ENCODE results near the gene C1QTNF12. TPM values are rescaled to one million over a fixed set of nuclear protein-coding genes. Genes with fewer than 3 reads are reported as not detected.
A peak's percentile ranks its signal among the peaks of the same experiment; 100 is the strongest.

C1QTNF12 gene
- total RNA-seq, 3 donors from 2014 or later, result 21.5 to 54.0 (median 36.5) TPM

DNA sequence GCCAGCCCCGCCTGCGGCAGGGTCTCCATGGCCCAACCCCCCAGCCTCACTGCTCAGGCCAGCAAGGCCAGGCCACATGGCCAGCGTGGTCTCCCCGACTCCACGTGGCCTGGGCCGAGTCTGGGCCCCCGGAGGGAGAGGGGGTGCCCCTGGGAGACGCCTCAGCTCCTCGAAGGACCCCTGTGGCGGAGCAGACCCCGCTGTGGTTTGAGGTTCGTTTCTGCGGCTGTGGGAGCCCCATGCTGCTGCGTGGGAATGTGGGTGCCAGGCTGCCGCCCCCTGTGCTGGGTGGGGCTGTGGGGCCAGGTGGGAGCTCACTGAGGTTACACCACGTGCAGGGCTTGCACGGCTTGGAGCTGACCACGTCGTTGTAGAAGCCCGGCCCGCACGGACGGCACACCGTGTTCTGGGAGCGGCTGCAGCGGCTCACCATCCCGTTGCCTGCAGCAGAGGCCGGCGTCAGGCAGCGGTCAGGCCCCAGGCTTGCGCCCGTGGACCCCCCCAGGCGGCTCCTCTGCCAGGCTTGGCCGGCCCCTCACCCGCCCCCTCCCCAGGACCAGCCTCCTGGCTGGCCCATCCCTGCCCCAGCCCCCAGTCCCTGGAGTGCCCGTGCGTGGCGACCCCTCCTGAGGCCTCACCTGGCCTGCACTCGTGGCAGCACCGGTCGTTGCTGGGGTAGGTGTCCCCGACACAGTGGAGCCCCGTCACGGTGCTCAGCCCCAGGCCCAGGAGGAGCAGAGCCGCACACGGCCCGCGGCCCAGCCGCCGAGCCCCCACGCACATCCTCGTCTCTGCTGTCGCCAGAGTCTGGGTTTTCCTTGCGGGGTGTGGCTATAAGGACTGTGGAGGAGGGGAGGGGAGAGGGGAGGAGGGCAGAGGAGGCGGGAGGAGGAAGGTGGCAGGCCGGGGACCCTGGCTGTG is 32.9 kb downstream of the C1QTNF12 start, which contains the start of gene TNFRSF4:
Gene TNFRSF4 (minus strand): TSS at position 809 of the 921 bp plus-strand sequence. CDS start 26 bp downstream, at position 783.
- Histone ChIP-seq H3K4me1 (ENCODE audit: low read depth) (peaks cover 12% of the 10 kb centered on the region), H3K4me3 (no peak within 1 kb of the TSS), H3K36me3 (ENCODE audit: low read depth) (peaks cover 7% of the 10 kb centered on the region), H3K9me3 (no peaks in the 10 kb centered on the region)
- ATAC-seq, result peak; percentile 43
- peak in 2 of 3 donors; percentile 42 to 62 for DNase-seq
- TF ChIP-seq, protein P1, sequence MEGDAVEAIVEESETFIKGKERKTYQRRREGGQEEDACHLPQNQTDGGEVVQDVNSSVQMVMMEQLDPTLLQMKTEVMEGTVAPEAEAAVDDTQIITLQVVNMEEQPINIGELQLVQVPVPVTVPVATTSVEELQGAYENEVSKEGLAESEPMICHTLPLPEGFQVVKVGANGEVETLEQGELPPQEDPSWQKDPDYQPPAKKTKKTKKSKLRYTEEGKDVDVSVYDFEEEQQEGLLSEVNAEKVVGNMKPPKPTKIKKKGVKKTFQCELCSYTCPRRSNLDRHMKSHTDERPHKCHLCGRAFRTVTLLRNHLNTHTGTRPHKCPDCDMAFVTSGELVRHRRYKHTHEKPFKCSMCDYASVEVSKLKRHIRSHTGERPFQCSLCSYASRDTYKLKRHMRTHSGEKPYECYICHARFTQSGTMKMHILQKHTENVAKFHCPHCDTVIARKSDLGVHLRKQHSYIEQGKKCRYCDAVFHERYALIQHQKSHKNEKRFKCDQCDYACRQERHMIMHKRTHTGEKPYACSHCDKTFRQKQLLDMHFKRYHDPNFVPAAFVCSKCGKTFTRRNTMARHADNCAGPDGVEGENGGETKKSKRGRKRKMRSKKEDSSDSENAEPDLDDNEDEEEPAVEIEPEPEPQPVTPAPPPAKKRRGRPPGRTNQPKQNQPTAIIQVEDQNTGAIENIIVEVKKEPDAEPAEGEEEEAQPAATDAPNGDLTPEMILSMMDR (IDR thresholded peaks at IDR 0.05), result no peak
- intact Hi-C loops (cut with DNase I, micrococcal nuclease), result no loop called here

DNA sequence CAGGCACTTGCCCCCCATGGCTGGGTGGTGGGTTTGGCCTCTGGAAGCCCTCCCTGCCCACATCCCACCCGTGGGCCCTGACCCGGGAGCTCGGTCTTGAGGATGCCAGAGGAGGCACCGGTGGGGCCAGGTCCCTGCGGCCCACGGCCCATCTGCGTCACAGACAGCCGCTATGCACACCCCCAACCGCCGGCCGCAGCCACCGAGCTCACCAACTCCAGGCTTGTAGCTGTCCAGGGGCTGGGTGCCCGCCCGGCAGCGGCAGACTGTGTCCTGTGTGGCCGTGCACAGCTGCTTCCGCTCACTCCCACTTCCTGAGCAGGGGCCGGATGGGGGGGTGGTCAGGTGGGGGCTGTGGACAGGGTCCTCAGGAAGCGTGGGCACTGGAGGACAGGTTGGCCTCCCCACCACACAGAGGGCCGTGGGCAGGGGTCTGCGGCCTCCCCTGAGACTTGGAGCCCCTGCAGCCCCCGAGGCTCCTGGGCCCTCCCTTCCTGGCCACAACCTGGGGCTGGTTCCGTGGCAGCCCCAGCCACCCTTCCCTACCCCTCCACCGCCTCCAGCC is 33.7 kb downstream of the C1QTNF12 start:
- TF ChIP-seq, protein P1 (IDR thresholded peaks at IDR 0.05), result no peak
- Histone ChIP-seq H3K9me3 (no peaks in the 10 kb centered on the region), H3K36me3 (ENCODE audit: low read depth) (peaks cover 7% of the 10 kb centered on the region), H3K4me3 (no peak overlapping the region), H3K4me1 (ENCODE audit: low read depth) (peaks cover 17% of the 10 kb centered on the region)
- intact Hi-C loops (cut with DNase I, micrococcal nuclease), result no loop called here
- DNase-seq, result peak in 2 of 3 donors; percentile 69 to 84
- ATAC-seq, result peak; percentile 38

DNA sequence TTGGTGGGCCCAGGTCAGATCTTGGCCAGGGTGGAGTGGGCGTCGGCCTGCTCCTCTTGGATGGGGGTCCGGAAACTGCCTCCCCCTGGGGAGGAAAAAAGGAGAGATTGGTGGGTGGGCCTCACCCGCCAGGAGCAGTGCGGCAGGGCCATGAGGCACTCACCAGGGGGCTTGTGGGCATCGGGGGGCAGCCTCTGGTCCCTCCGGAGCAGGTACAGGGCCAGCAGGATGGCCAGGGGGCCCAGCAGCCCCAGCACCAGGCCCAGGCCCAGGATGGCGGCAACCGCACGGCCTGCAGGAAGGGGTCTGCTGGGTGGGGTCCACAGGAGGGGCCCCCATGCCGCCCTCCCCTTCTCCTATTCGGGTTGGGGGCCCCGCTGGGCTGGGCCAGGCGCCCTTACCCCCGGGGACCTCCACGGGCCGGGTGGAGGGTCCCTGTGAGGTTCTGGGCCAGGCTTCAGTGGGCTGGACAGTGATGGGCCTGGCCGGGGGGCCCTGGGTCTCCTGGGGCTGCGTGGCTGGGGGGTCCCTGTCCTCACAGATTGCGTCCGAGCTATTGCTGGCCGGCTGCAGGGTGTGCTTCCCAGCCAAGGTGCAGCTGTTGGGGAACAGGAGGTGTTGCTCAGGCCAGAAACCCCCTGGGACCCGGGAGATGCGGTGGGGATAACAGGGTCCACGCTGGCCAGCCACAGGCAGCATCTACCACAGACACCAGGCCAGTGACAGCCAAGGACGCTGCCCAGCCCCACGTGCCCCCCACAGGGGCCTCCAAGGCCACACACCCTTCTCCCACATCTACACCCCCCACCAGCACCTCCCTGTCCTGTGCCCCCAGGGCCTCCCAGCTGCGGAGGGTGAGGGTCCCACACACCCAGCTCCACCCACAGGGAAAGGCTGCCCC is 34.7 kb downstream of the C1QTNF12 start:
- Histone ChIP-seq H3K9me3 (no peaks in the 10 kb centered on the region), H3K4me1 (ENCODE audit: low read depth) (peaks cover 17% of the 10 kb centered on the region), H3K36me3 (ENCODE audit: low read depth) (peaks cover under 1% of the 10 kb centered on the region), H3K4me3 (no peak overlapping the region)
- intact Hi-C loops (cut with DNase I, micrococcal nuclease), result no loop called here
- ATAC-seq, result no peak
- TF ChIP-seq, protein P1 (IDR thresholded peaks at IDR 0.05), result no peak
- peak in 2 of 3 donors; percentile 30 to 52 for DNase-seq

DNA sequence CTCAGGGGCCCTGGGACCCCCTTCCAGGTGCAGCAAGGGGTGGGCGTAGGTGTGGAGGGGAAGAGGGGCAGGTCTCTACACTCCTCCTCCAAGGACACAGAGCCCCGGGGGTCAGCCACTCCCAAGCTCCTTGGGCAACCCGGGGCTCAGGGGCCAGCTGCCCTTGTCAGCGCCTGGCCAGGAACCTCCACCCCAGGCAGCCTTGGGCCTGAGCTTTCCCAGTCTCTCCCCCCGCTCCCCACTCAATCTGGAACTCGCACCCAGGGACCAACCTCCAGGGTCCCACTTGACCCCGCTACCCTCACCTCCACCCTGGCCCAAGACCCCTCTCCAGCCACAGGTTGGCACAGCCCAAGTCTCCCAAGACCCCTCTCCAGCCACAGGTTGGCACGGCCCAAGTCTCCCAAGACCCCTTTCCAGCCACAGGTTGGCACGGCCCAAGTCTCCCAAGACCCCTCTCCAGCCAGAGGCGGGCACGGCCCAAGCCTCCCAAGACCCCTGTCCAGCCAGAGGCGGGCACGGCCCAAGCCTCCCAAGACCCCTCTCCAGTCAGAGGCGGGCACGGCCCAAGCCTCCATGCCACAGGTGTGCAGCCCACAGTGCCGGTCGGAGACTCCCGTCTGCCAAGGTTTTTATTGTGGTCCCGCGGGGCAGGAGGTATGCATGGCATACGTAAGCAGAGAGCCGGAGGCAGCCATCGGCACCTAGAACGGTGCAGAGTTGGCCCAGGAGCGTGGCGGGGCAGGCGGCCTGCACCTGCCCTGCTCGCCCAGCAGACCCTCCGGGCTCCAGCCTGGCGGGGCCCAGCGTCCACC is 35.6 kb downstream of the C1QTNF12 start:
- Histone ChIP-seq H3K36me3 (ENCODE audit: low read depth) (no peaks in the 10 kb centered on the region), H3K9me3 (no peaks in the 10 kb centered on the region), H3K4me1 (ENCODE audit: low read depth) (peaks cover 24% of the 10 kb centered on the region), H3K4me3 (no peak overlapping the region)
- peak in 2 of 3 donors; percentile 23 to 46 for DNase-seq
- no peak for ATAC-seq
- TF ChIP-seq, protein P1 (IDR thresholded peaks at IDR 0.05), result no peak
- intact Hi-C loops (cut with DNase I, micrococcal nuclease), result no loop called here

Measured in mucosa of descending colon (tissue), 3 donors.